ENCODE measurements around the gene KRT4. TPM values are rescaled to one million over a fixed set of nuclear protein-coding genes. Genes with fewer than 3 reads are reported as not detected.

Gene KRT4
- polyA plus RNA-seq, 1 donor from 2014 or later, result not detected

GRCh38 chr12:52794479-52795331 lies 19.2 kb downstream of the KRT4 start:
- Histone ChIP-seq H3K36me3 (ENCODE audit: insufficient read depth, low read length) (no peaks in the 10 kb centered on the region), H2AFZ (ENCODE audit: low read depth, low read length) (no peak overlapping the region), H3K9me2 (ENCODE audit: insufficient read depth, low read length) (no peaks in the 10 kb centered on the region), H3K27me3 (ENCODE audit: insufficient read depth, low read depth, low read length) (no peaks in the 10 kb centered on the region), H3F3A (ENCODE audit: insufficient read depth, low read length, poor library complexity, severe bottlenecking) (no peaks in the 10 kb centered on the region), H3K9ac (ENCODE audit: low read length) (no peak overlapping the region), H3K27ac (ENCODE audit: low read length) (no peak overlapping the region), H3K4me2 (ENCODE audit: low read length) (no peak overlapping the region), H3K9me3 (ENCODE audit: low read length) (no peaks in the 10 kb centered on the region), H3K79me2 (replicated peaks; ENCODE audit: insufficient read depth, low read length) (no peaks in the 10 kb centered on the region), H4K20me1 (ENCODE audit: insufficient read depth) (no peaks in the 10 kb centered on the region), H3K4me3 (ENCODE audit: low read length) (no peak overlapping the region)
- no peak for TF ChIP-seq CTCF (IDR thresholded peaks at IDR 0.05; ENCODE audit: poor library complexity, severe bottlenecking)
- TF ChIP-seq EP300 (conservative IDR thresholded peaks at IDR 0.05; ENCODE audit: poor library complexity, severe bottlenecking), result no peak
- TF ChIP-seq SMC3 (conservative IDR thresholded peaks at IDR 0.05; ENCODE audit: poor library complexity), result no peak
- TF ChIP-seq EZH2 (IDR thresholded peaks at IDR 0.05; ENCODE audit: borderline replicate concordance, insufficient read depth, low read length, poor library complexity, severe bottlenecking), result no peak
- no peak for TF ChIP-seq POLR2AphosphoS5 (IDR thresholded peaks at IDR 0.05)
- TF ChIP-seq TAF1 (IDR thresholded peaks at IDR 0.05; ENCODE audit: low read depth), result no peak
- no peak for TF ChIP-seq MXI1 (conservative IDR thresholded peaks at IDR 0.05; ENCODE audit: poor library complexity, severe bottlenecking)
- TF ChIP-seq REST (IDR thresholded peaks at IDR 0.05; ENCODE audit: borderline replicate concordance), result no peak
- TF ChIP-seq RAD21 (conservative IDR thresholded peaks at IDR 0.05), result no peak

- Histone ChIP-seq H3K4me2 (ENCODE audit: low read length) (no peak overlapping the region), H3K9me2 (ENCODE audit: insufficient read depth, low read length) (no peaks in the 10 kb centered on the region), H3K4me3 (ENCODE audit: low read length) (no peak overlapping the region), H4K20me1 (ENCODE audit: insufficient read depth) (no peaks in the 10 kb centered on the region), H3K79me2 (replicated peaks; ENCODE audit: insufficient read depth, low read length) (no peaks in the 10 kb centered on the region), H3K27ac (ENCODE audit: low read length) (no peak overlapping the region), H3K36me3 (ENCODE audit: insufficient read depth, low read length) (no peaks in the 10 kb centered on the region), H3K9me3 (ENCODE audit: low read length) (no peaks in the 10 kb centered on the region), H3F3A (ENCODE audit: insufficient read depth, low read length, poor library complexity, severe bottlenecking) (no peaks in the 10 kb centered on the region), H2AFZ (ENCODE audit: low read depth, low read length) (no peak overlapping the region), H3K27me3 (ENCODE audit: insufficient read depth, low read depth, low read length) (no peaks in the 10 kb centered on the region), H3K9ac (ENCODE audit: low read length) (no peak overlapping the region)
- no peak for TF ChIP-seq MXI1 (conservative IDR thresholded peaks at IDR 0.05; ENCODE audit: poor library complexity, severe bottlenecking)
- no peak for TF ChIP-seq POLR2AphosphoS5 (IDR thresholded peaks at IDR 0.05)
- TF ChIP-seq CTCF (IDR thresholded peaks at IDR 0.05; ENCODE audit: poor library complexity, severe bottlenecking), result no peak
- no peak for TF ChIP-seq REST (IDR thresholded peaks at IDR 0.05; ENCODE audit: borderline replicate concordance)
- TF ChIP-seq EZH2 (IDR thresholded peaks at IDR 0.05; ENCODE audit: borderline replicate concordance, insufficient read depth, low read length, poor library complexity, severe bottlenecking), result no peak
- no peak for TF ChIP-seq RAD21 (conservative IDR thresholded peaks at IDR 0.05)
- no peak for TF ChIP-seq EP300 (conservative IDR thresholded peaks at IDR 0.05; ENCODE audit: poor library complexity, severe bottlenecking)
- TF ChIP-seq SMC3 (conservative IDR thresholded peaks at IDR 0.05; ENCODE audit: poor library complexity), result no peak
- no peak for TF ChIP-seq TAF1 (IDR thresholded peaks at IDR 0.05; ENCODE audit: low read depth)
Measured at GRCh38 chr12:52792185-52793029, 21.5 kb downstream of the KRT4 start.

Data from neural cell (in vitro differentiated cells).